GM12891 (cell line): ENCODE data around the gene AKAP7.

Source experiments
- POLR2A ChIP-seq: IDR thresholded peaks from 2 replicates; pipeline ENCODE4 v1.6.1; 2011; ENCODE audit warnings: low read depth, low read length, control low read depth
- POLR2AphosphoS5 ChIP-seq: IDR thresholded peaks from 2 replicates; pipeline ENCODE4 v1.6.1; 2011; ENCODE audit warnings: low read depth, low read length, control low read depth
- POU2F2 ChIP-seq: IDR thresholded peaks from 2 replicates; pipeline ENCODE4 v1.6.1; 2011; ENCODE audit warnings: low read depth, mild to moderate bottlenecking, control low read depth, low read length, moderate library complexity
- SPI1 ChIP-seq: IDR thresholded peaks from 2 replicates; pipeline ENCODE4 v1.6.1; 2011; ENCODE audit warnings: low read depth, low read length, control low read depth
- TAF1 ChIP-seq: IDR thresholded peaks from 2 replicates; pipeline ENCODE4 v1.6.1; 2011; ENCODE audit warnings: low read depth, low read length, control low read depth

DNA sequence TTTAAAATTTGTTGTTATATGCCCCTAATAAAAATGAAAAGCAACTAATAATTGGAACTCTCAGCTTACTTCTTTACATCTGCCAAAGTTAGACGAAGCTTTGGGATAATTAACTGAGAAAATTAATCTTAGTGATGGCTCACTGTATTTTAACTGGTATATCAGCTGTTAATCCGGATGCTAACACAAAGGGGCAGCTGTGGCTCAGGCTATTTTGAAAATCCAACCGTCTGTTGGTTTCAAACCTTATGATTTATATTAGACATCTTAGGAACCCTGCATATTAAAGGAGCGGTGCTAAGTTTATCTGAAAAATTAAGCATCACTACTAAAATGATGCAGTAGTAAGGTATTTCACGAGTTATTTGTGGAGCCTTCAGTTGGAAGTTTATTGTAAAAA, 96.6 kb downstream of the AKAP7 start:
- TF ChIP-seq POLR2A (no peak), TAF1 (no peak), POLR2AphosphoS5 (no peak), SPI1 (no peak), POU2F2 (no peak)
